SIG-M5 (cell line): ENCODE measurements around the gene PLXNB2.

ENCODE experiments used
- DNase-seq: peaks from one replicate; lab custom pipeline; 2025; lab: John Stamatoyannopoulos, UW

PLXNB2 gene

GRCh38 chr22:50298937-50299784, 8.3 kb downstream of the PLXNB2 start:
- DNase-seq = no peak

- DNase-seq = no peak
These were observed 9.2 kb downstream of the PLXNB2 start for GRCh38 chr22:50298266-50298637.

- no peak for DNase-seq
These were observed 9.8 kb downstream of the PLXNB2 start for GRCh38 chr22:50297510-50298265.

GRCh38 chr22:50296658-50297490, 10.6 kb downstream of the PLXNB2 start:
- DNase-seq = no peak

- no peak for DNase-seq
These were observed 13.2 kb downstream of the PLXNB2 start for GRCh38 chr22:50294319-50294656.

- no peak for DNase-seq
These were observed 13.8 kb downstream of the PLXNB2 start for GRCh38 chr22:50293441-50294318.

- DNase-seq = no peak
These were observed 14.6 kb downstream of the PLXNB2 start for GRCh38 chr22:50292643-50293440.

GRCh38 chr22:50289942-50290630, 17.4 kb downstream of the PLXNB2 start:
- DNase-seq = no peak

- no peak for DNase-seq
These were observed 18.1 kb downstream of the PLXNB2 start for GRCh38 chr22:50289151-50289941.

- DNase-seq = no peak
These were observed 19.7 kb downstream of the PLXNB2 start for GRCh38 chr22:50287731-50288130.

- no peak for DNase-seq
These were observed 20.6 kb downstream of the PLXNB2 start for GRCh38 chr22:50286701-50287318.

GRCh38 chr22:50286275-50286674, 21.2 kb downstream of the PLXNB2 start:
- no peak for DNase-seq

- no peak for DNase-seq
These were observed 21.7 kb downstream of the PLXNB2 start for GRCh38 chr22:50285568-50286229.

GRCh38 chr22:50284479-50284878, 23.0 kb downstream of the PLXNB2 start:
- no peak for DNase-seq

- DNase-seq = no peak
These were observed 23.6 kb downstream of the PLXNB2 start for GRCh38 chr22:50283821-50284220.

GRCh38 chr22:50282361-50283155, 24.9 kb downstream of the PLXNB2 start:
- no peak for DNase-seq

- DNase-seq = no peak
These were observed 25.5 kb downstream of the PLXNB2 start for GRCh38 chr22:50281957-50282356.
